HL-60 (cell line): Measurements from ENCODE around the gene FABP3.

ENCODE experiments used
- DNase-seq, 2 experiments: peaks; one replicate each; pipeline ENCODE4 v3.0.0-alpha.2; 2010 to 2020; ENCODE audit warnings: low read depth in 1 of 2, low spot score in 1 of 2
- H3K27ac ChIP-seq: fragments of 250-450 bp; sonication (Bioruptor Pico); replicated peaks from 2 replicates; pipeline ENCODE4 v1.5.1; 2020; ENCODE audit warnings: mild to moderate bottlenecking, moderate library complexity
- H3K27me3 ChIP-seq: fragments of 250-450 bp; sonication (Bioruptor Pico); 2 replicates; pipeline ENCODE4 v1.5.1; 2021; ENCODE audit warnings: mild to moderate bottlenecking, moderate library complexity; ENCODE audit not compliant: insufficient read depth, poor library complexity, severe bottlenecking
- H3K4me3 ChIP-seq: replicated peaks from 2 replicates; pipeline ENCODE4 v1.5.1; 2011; ENCODE audit warnings: mild to moderate bottlenecking, control low read depth, low read length; ENCODE audit not compliant: insufficient read depth
- GABPA ChIP-seq: IDR thresholded peaks from 2 replicates; pipeline ENCODE4 v1.6.1; 2012; ENCODE audit warnings: low read depth
- POLR2AphosphoS5 ChIP-seq: IDR thresholded peaks from 2 replicates; pipeline ENCODE4 v1.6.1; 2012; ENCODE audit warnings: low read depth
- SPI1 ChIP-seq: IDR thresholded peaks from 2 replicates; pipeline ENCODE4 v1.6.1; 2012; ENCODE audit warnings: low read depth, mild to moderate bottlenecking, borderline replicate concordance
- TF ChIP-seq, protein P1 (sequence below): IDR thresholded peaks from one replicate; pipeline ENCODE4 v1.5.1; 2011; ENCODE audit warnings: low read length, control low read depth, inconsistent platforms; ENCODE audit not compliant: insufficient read depth
- TF ChIP-seq, protein P2 (sequence below): IDR thresholded peaks from 2 replicates; pipeline ENCODE4 v1.6.1; 2012; ENCODE audit warnings: low read depth; ENCODE audit not compliant: insufficient replicate concordance

The FABP3 gene

DNA sequence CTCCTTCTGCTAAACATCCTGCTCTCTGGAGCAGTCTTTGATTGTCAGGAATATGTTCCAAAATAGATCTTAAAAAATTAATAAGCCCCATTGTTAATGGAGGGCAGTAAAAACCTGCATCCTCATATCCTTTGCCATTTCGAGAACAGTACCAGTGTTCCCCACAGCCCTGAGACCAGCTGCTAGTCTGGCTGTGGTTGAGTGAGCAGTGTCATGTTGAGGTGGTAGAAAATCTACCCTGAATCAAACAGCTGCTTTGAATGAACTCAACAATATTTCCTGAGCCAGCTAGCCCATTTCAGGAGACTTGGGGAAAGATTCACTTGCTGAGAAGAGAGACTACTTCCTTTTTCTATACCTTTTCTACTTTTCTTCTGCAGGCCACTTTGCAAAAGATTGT, 24.4 kb downstream of the FABP3 start:
- Histone ChIP-seq H3K4me3 (no peak overlapping the region), H3K27ac (no peak overlapping the region)
- TF ChIP-seq, protein P1, sequence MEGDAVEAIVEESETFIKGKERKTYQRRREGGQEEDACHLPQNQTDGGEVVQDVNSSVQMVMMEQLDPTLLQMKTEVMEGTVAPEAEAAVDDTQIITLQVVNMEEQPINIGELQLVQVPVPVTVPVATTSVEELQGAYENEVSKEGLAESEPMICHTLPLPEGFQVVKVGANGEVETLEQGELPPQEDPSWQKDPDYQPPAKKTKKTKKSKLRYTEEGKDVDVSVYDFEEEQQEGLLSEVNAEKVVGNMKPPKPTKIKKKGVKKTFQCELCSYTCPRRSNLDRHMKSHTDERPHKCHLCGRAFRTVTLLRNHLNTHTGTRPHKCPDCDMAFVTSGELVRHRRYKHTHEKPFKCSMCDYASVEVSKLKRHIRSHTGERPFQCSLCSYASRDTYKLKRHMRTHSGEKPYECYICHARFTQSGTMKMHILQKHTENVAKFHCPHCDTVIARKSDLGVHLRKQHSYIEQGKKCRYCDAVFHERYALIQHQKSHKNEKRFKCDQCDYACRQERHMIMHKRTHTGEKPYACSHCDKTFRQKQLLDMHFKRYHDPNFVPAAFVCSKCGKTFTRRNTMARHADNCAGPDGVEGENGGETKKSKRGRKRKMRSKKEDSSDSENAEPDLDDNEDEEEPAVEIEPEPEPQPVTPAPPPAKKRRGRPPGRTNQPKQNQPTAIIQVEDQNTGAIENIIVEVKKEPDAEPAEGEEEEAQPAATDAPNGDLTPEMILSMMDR: no peak
- TF ChIP-seq SPI1: no peak
- TF ChIP-seq, protein P2, sequence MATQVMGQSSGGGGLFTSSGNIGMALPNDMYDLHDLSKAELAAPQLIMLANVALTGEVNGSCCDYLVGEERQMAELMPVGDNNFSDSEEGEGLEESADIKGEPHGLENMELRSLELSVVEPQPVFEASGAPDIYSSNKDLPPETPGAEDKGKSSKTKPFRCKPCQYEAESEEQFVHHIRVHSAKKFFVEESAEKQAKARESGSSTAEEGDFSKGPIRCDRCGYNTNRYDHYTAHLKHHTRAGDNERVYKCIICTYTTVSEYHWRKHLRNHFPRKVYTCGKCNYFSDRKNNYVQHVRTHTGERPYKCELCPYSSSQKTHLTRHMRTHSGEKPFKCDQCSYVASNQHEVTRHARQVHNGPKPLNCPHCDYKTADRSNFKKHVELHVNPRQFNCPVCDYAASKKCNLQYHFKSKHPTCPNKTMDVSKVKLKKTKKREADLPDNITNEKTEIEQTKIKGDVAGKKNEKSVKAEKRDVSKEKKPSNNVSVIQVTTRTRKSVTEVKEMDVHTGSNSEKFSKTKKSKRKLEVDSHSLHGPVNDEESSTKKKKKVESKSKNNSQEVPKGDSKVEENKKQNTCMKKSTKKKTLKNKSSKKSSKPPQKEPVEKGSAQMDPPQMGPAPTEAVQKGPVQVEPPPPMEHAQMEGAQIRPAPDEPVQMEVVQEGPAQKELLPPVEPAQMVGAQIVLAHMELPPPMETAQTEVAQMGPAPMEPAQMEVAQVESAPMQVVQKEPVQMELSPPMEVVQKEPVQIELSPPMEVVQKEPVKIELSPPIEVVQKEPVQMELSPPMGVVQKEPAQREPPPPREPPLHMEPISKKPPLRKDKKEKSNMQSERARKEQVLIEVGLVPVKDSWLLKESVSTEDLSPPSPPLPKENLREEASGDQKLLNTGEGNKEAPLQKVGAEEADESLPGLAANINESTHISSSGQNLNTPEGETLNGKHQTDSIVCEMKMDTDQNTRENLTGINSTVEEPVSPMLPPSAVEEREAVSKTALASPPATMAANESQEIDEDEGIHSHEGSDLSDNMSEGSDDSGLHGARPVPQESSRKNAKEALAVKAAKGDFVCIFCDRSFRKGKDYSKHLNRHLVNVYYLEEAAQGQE: no peak
- no peak for TF ChIP-seq GABPA
- no peak for TF ChIP-seq POLR2AphosphoS5

DNA sequence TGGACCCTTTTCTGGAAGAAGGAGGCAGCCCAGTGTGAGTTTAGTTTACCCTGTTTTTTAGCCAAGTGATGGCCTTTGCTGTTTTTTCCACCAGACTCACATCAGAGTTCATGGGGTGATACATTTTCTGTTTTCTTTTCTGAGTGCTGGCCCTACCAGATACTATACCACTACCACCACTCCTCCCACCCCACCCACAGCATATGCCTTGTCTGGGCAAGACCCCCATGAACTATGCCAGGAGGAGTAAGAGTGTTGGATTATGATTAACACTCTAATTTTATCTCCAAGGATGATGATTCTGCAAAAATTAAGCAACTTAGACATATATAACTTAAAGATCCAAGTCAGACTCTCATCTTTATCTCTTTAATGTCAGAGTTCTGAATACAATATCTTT, 26.1 kb downstream of the FABP3 start:
- Histone ChIP-seq H3K27me3 (no peaks in the 10 kb centered on the region), H3K27ac (no peak overlapping the region), H3K4me3 (no peak overlapping the region)
- DNase-seq: no peak
- TF ChIP-seq, protein P2: no peak
- TF ChIP-seq SPI1 (no peak), GABPA (no peak), POLR2AphosphoS5 (no peak)
- TF ChIP-seq, protein P1: no peak

More for the DNA sequence above, 24.4 kb downstream of the FABP3 start:
- no peak for DNase-seq
- H3K27me3 ChIP-seq: no peaks in the 10 kb centered on the region

DNA sequence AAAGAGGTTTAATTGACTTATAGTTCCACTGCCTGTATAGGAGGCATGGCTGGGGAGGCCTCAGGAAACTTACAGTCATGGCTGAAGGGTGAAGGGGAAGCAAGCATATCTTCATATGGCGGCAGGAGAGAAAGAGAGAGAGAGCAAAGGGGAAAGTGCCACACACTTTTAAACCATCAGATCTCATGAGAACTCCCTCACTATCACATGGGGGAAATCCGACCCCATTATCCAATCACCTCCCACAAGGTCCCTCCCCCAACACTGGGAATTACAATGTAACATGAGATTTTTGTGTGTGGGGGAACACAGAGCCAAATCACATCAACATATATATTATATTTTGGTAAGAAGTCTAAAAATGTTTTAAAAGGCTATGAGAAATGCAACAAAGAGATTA, 27.2 kb downstream of the FABP3 start:
- TF ChIP-seq POLR2AphosphoS5 (no peak), GABPA (no peak), SPI1 (no peak)
- TF ChIP-seq, protein P1: no peak
- TF ChIP-seq, protein P2: no peak
- Histone ChIP-seq H3K27ac (no peak overlapping the region), H3K27me3 (no peaks in the 10 kb centered on the region), H3K4me3 (no peak overlapping the region)
- DNase-seq: no peak
